SK-N-SH (cell line): ENCODE results near the gene ZMYM2. TPM values are rescaled to one million over a fixed set of nuclear protein-coding genes. Genes with fewer than 3 reads are reported as not detected.

Experiments
- CTCF ChIA-PET: fragments of 300-600, 350-600 bp; formaldehyde crosslinking; extraction: SDS; loops from one replicate; lab custom pipeline; 2021; lab: Yijun Ruan, JAX
- POLR2A ChIA-PET: fragments of 350-600 bp; sonication (Branson Sonifier 250); formaldehyde crosslinking; extraction: SDS; loops from one replicate; lab custom pipeline; 2020; ENCODE audit warnings: antibody characterized with exemption, inconsistent platforms; lab: Yijun Ruan, JAX
- DNase-seq: peaks from one replicate; pipeline ENCODE4 v3.0.0; 2012
- H2AFZ ChIP-seq: fragments of 200-600 bp; sonication (generic); 2 replicates; pipeline ENCODE4 v1.8.1; 2016; ENCODE audit warnings: antibody characterized with exemption, mild to moderate bottlenecking, low read depth
- H3F3A ChIP-seq: fragments of 200-600 bp; sonication (generic); replicated peaks from 2 replicates; pipeline ENCODE3; 2016; ENCODE audit warnings: antibody characterized with exemption, mild to moderate bottlenecking; ENCODE audit not compliant: insufficient read depth
- H3K27ac ChIP-seq, 2 experiments: fragments of 200-500 bp in 1 of 2; fragments of 200-600 bp in 1 of 2; sonication (Bioruptor generic) in 1 of 2; sonication (generic), shearing (Covaris generic) in 1 of 2; 2 replicates each; pipeline versions ENCODE4 v1.5.1 to v1.6.1; 2014 to 2016; ENCODE audit warnings: low read depth in 2 of 2, inconsistent platforms in 1 of 2, low read length in 1 of 2, mild to moderate bottlenecking in 1 of 2, mixed read lengths in 1 of 2
- H3K27me3 ChIP-seq: fragments of 200-600 bp; sonication (generic), shearing (Covaris generic); 2 replicates; pipeline ENCODE4 v1.6.1; 2016; ENCODE audit warnings: mixed run types; ENCODE audit not compliant: insufficient read depth
- H3K36me3 ChIP-seq, 2 experiments: fragments of 200-500 bp in 1 of 2; fragments of 200-600 bp in 1 of 2; sonication (Bioruptor generic) in 1 of 2; sonication (generic) in 1 of 2; replicated peaks in 1 of 2; 2 replicates each; pipeline versions ENCODE3 to v1.5.1; 2014 to 2016; ENCODE audit warnings: low read length in 1 of 2, mild to moderate bottlenecking in 1 of 2; ENCODE audit not compliant: insufficient read depth in 2 of 2, control insufficient read depth in 1 of 2
- H3K4me1 ChIP-seq, 2 experiments: fragments of 200-500 bp in 1 of 2; fragments of 200-600 bp in 1 of 2; sonication (Bioruptor generic) in 1 of 2; sonication (generic), shearing (Covaris generic) in 1 of 2; 2 replicates each; pipeline versions ENCODE4 v1.5.1 to v1.6.1; 2014 to 2016; ENCODE audit warnings: low read depth in 1 of 2, low read length in 1 of 2, mixed run types in 1 of 2; ENCODE audit not compliant: insufficient read depth in 2 of 2, control insufficient read depth in 1 of 2
- H3K4me2 ChIP-seq: fragments of 200-600 bp; sonication (generic), shearing (Covaris generic); 2 replicates; pipeline ENCODE4 v1.6.1; 2017; ENCODE audit warnings: mixed run types
- H3K4me3 ChIP-seq, 2 experiments: fragments of 200-500 bp in 1 of 2; fragments of 200-600 bp in 1 of 2; sonication (Bioruptor generic) in 1 of 2; sonication (generic), shearing (Covaris generic) in 1 of 2; 2 replicates each; pipeline versions ENCODE4 v1.5.1 to v1.8.1; 2014 to 2016; ENCODE audit warnings: low read depth in 2 of 2, inconsistent platforms in 1 of 2, low read length in 1 of 2, mild to moderate bottlenecking in 1 of 2, mixed read lengths in 1 of 2, moderate library complexity in 1 of 2
- H3K79me2 ChIP-seq: fragments of 200-600 bp; sonication (generic); 2 replicates; pipeline ENCODE4 v1.8.1; 2017; ENCODE audit warnings: mild to moderate bottlenecking; ENCODE audit not compliant: insufficient read depth
- H3K9ac ChIP-seq: fragments of 200-600 bp; sonication (generic); 2 replicates; pipeline ENCODE4 v1.6.1; 2017; ENCODE audit warnings: mixed run types
- H3K9me2 ChIP-seq: fragments of 200-600 bp; sonication (generic); 2 replicates; pipeline ENCODE4 v1.6.1; 2017; ENCODE audit warnings: mixed run types
- H3K9me3 ChIP-seq: fragments of 200-600 bp; sonication (generic); 2 replicates; pipeline ENCODE4 v1.6.1; 2017; ENCODE audit warnings: mixed run types, mild to moderate bottlenecking, moderate library complexity
- H4K20me1 ChIP-seq: fragments of 200-600 bp; sonication (generic); 2 replicates; pipeline ENCODE4 v1.6.1; 2017; ENCODE audit warnings: mild to moderate bottlenecking, mixed run types; ENCODE audit not compliant: insufficient read depth
- EP300 ChIP-seq, 2 experiments: IDR thresholded peaks; 2 replicates each; pipeline versions ENCODE4 v1.4.0 to v1.6.1; 2012; ENCODE audit warnings: borderline replicate concordance in 1 of 2, low read depth in 1 of 2, low read length in 1 of 2
- FOXM1 ChIP-seq: IDR thresholded peaks from 2 replicates; pipeline ENCODE4 v1.4.0; 2012; ENCODE audit warnings: low read depth, mild to moderate bottlenecking
- GABPA ChIP-seq: IDR thresholded peaks from 2 replicates; pipeline ENCODE4 v1.4.0; 2012; ENCODE audit warnings: low read depth, mild to moderate bottlenecking
- MEF2A ChIP-seq: IDR thresholded peaks from 2 replicates; pipeline ENCODE4 v1.4.0; 2012; ENCODE audit warnings: low read depth, borderline replicate concordance
- MXI1 ChIP-seq: IDR thresholded peaks from 2 replicates; pipeline ENCODE4 v1.6.1; 2012; ENCODE audit warnings: mild to moderate bottlenecking, low read depth, low read length, improper control_type of control experiment
- NFIC ChIP-seq: IDR thresholded peaks from 2 replicates; pipeline ENCODE4 v1.4.0; 2012; ENCODE audit warnings: borderline replicate concordance
- NRF1 ChIP-seq: IDR thresholded peaks from 2 replicates; pipeline ENCODE4 v1.6.1; 2012; ENCODE audit warnings: low read depth, mild to moderate bottlenecking, low read length
- TAF1 ChIP-seq: IDR thresholded peaks from 2 replicates; pipeline ENCODE4 v1.6.1; 2012; ENCODE audit warnings: low read depth, mild to moderate bottlenecking, low read length, moderate library complexity, borderline replicate concordance
- YY1 ChIP-seq: IDR thresholded peaks from 2 replicates; pipeline ENCODE4 v1.4.0; 2012; ENCODE audit warnings: low read depth, mild to moderate bottlenecking
- WGBS: methylation state at CpG from one replicate; pipeline ENCODE4 v1.1.6; 2017; ENCODE audit warnings: low lambda C conversion rate; 5-methylcytosine and 5-hydroxymethylcytosine counted together
- polyA plus RNA-seq, 3 experiments: library from polyadenylated mRNA; depleted of rRNA; stranded (reverse); fragments of >200 nt; gene quantifications; 2 replicates each; pipeline ENCODE4 v1.2.3, GENCODE V29; 2012
- TF ChIP-seq, protein P1 (sequence below): IDR thresholded peaks from 2 replicates; pipeline ENCODE4 v1.4.0; 2012; ENCODE audit warnings: low read depth, borderline replicate concordance
- TF ChIP-seq, protein P2 (sequence below): IDR thresholded peaks from 2 replicates; pipeline ENCODE4 v1.4.0; 2012; ENCODE audit warnings: low read depth
- TF ChIP-seq, protein P3 (sequence below): fragments of 200-600 bp; sonication (generic); IDR thresholded peaks from 2 replicates; pipeline ENCODE4 v1.6.1; 2017; ENCODE audit warnings: antibody characterized with exemption, mild to moderate bottlenecking, moderate library complexity
- TF ChIP-seq, protein P4 (sequence below): IDR thresholded peaks from 2 replicates; pipeline ENCODE4; 2012

ZMYM2 gene
- polyA plus RNA-seq, 1 of the 3 experiments (the other 2 are of a cell fraction): 11.5 TPM

DNA sequence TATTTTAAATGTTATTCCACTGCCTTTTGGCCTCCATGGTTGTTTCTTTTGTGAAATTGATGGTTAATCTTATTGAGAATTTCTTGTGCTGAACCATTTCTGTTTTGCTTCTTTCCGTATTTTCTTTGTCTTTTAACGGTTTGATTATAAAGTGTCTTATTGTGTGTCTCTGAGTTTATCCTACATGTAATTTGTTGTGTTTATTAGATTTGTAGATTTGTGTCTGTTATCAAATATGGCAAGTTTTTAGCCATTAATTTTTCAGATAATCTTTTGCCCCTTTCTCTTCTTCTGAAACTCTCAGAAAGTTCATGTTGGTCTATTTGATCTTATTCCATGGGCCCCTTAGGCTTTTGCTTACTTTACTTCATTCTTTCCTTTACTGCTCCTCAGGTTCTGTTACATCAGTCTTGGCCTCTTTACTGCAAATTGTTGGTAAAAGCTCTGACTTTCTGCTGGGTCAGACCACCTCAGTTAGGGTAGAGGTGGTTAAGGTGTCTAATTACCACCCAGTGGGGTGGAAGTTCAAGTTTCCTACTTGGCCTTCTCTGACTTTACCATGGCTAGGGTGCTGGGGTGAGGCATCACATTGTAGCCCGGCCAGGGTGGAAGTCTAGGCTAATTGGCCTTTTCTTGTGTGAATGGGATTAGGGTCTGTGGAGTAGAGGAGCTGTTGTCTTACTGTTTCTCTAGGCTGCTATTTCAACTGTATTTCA is 58.3 kb downstream of the ZMYM2 start:
- Histone ChIP-seq H3K9me3 (peaks cover 20% of the 10 kb centered on the region; the same call in 1 of the 2 replicates), H3K4me2 (no peak overlapping the region), H3F3A (peaks cover 13% of the 10 kb centered on the region), H3K4me1 (no peaks in the 10 kb centered on the region), H3K79me2 (peaks cover 83% of the 10 kb centered on the region), H3K9me2 (no peaks in the 10 kb centered on the region), H4K20me1 (peaks cover 14% of the 10 kb centered on the region; the same call in 1 of the 2 replicates), H3K27ac (no peak overlapping the region), H3K4me3 (no peak overlapping the region; a peak in 1 of 4 replicates), H3K36me3 (peaks cover 42 to 83% of the 10 kb centered on the region in 2 experiments), H3K27me3 (no peaks in the 10 kb centered on the region), H2AFZ (no peak overlapping the region), H3K9ac (no peak overlapping the region)
- DNase-seq: no peak
- ChIA-PET POLR2A (no interaction called here), CTCF (interaction anchor here (1.4 kb wide), 1 partner anchor 32 kb away, joined by 3 read pairs; no protein-coding TSS in a partner anchor)
- WGBS: 92% methylated on average over 3 of the region's 3 CpGs
- TF ChIP-seq FOXM1 (no peak), EP300 (IDR thresholded peaks at IDR 0.05; ENCODE audit: borderline replicate concordance in 1 of 2, low read depth in 1 of 2, low read length in 1 of 2) (no peak), MXI1 (no peak), YY1 (no peak), MEF2A (no peak)
- TF ChIP-seq, protein P1, sequence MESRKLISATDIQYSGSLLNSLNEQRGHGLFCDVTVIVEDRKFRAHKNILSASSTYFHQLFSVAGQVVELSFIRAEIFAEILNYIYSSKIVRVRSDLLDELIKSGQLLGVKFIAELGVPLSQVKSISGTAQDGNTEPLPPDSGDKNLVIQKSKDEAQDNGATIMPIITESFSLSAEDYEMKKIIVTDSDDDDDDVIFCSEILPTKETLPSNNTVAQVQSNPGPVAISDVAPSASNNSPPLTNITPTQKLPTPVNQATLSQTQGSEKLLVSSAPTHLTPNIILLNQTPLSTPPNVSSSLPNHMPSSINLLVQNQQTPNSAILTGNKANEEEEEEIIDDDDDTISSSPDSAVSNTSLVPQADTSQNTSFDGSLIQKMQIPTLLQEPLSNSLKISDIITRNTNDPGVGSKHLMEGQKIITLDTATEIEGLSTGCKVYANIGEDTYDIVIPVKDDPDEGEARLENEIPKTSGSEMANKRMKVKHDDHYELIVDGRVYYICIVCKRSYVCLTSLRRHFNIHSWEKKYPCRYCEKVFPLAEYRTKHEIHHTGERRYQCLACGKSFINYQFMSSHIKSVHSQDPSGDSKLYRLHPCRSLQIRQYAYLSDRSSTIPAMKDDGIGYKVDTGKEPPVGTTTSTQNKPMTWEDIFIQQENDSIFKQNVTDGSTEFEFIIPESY: no peak

DNA sequence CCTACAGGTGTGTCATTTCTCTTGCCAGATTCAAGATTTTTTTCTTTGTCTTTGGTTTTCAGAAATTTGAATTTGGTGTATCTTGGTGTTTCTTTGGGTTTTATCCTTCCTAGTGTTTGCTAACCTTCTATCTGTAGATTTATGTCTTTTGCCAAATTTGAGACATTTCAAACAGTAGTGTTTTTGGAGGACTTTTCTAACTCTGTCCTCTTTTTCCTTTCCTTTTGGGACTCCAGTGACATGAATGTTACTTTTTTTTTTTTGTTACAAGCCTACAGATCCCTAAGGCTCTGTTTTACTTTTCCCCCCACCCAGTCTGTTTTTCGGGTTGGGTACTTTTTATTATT is 58.8 kb downstream of the ZMYM2 start:
- Histone ChIP-seq H3K27ac (no peak overlapping the region), H3K27me3 (no peaks in the 10 kb centered on the region), H3K9ac (no peak overlapping the region), H3K4me3 (no peak overlapping the region), H3K4me2 (no peak overlapping the region), H3K9me3 (peaks cover 20% of the 10 kb centered on the region; the same call in 1 of the 2 replicates), H3K79me2 (peaks cover 78% of the 10 kb centered on the region), H4K20me1 (peaks cover 14% of the 10 kb centered on the region; the same call in 1 of the 2 replicates), H2AFZ (no peak overlapping the region), H3F3A (peaks cover 14% of the 10 kb centered on the region), H3K4me1 (no peaks in the 10 kb centered on the region; a peak in 1 of 4 replicates), H3K36me3 (peaks cover 43 to 88% of the 10 kb centered on the region in 2 experiments), H3K9me2 (no peaks in the 10 kb centered on the region)
- no peak for DNase-seq
- ChIA-PET CTCF (no interaction called here), POLR2A (no interaction called here)
- 100% methylated on average over 1 of the region's 1 CpG for WGBS
- no peak for TF ChIP-seq NRF1
- TF ChIP-seq YY1: no peak
- TF ChIP-seq MEF2A: no peak
- TF ChIP-seq, protein P1: no peak
- TF ChIP-seq, protein P2, sequence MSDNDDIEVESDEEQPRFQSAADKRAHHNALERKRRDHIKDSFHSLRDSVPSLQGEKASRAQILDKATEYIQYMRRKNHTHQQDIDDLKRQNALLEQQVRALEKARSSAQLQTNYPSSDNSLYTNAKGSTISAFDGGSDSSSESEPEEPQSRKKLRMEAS: no peak
- no peak for TF ChIP-seq TAF1
- TF ChIP-seq MXI1: no peak
- TF ChIP-seq, protein P3, sequence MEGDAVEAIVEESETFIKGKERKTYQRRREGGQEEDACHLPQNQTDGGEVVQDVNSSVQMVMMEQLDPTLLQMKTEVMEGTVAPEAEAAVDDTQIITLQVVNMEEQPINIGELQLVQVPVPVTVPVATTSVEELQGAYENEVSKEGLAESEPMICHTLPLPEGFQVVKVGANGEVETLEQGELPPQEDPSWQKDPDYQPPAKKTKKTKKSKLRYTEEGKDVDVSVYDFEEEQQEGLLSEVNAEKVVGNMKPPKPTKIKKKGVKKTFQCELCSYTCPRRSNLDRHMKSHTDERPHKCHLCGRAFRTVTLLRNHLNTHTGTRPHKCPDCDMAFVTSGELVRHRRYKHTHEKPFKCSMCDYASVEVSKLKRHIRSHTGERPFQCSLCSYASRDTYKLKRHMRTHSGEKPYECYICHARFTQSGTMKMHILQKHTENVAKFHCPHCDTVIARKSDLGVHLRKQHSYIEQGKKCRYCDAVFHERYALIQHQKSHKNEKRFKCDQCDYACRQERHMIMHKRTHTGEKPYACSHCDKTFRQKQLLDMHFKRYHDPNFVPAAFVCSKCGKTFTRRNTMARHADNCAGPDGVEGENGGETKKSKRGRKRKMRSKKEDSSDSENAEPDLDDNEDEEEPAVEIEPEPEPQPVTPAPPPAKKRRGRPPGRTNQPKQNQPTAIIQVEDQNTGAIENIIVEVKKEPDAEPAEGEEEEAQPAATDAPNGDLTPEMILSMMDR: no peak
- TF ChIP-seq GABPA: no peak
- TF ChIP-seq, protein P4, sequence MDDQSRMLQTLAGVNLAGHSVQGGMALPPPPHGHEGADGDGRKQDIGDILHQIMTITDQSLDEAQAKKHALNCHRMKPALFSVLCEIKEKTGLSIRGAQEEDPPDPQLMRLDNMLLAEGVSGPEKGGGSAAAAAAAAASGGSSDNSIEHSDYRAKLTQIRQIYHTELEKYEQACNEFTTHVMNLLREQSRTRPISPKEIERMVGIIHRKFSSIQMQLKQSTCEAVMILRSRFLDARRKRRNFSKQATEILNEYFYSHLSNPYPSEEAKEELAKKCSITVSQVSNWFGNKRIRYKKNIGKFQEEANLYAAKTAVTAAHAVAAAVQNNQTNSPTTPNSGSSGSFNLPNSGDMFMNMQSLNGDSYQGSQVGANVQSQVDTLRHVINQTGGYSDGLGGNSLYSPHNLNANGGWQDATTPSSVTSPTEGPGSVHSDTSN: no peak
- no peak for TF ChIP-seq NFIC
- TF ChIP-seq FOXM1: no peak
